ENCODE measurements around the gene CERS6. TPM values are rescaled to one million over a fixed set of nuclear protein-coding genes. Genes with fewer than 3 reads are reported as not detected.
"Not testable (repeated sequence)": the region's sequence is repeated elsewhere in the genome, so short reads cannot be mapped to it uniquely, and the experiment has no call there.

The CERS6 gene
- total RNA-seq, 1 donor from 2014 or later = 137 TPM

GRCh38 chr2:168626647-168627046, 170.6 kb downstream of the CERS6 start:
- FAIRE-seq (no peak), DNase-seq (ENCODE audit: low spot score in 2 of 2) (no peak)

GRCh38 chr2:168632709-168633121, 176.6 kb downstream of the CERS6 start:
- DNase-seq (ENCODE audit: low spot score in 2 of 2) = no peak
- FAIRE-seq = no peak

- FAIRE-seq (no peak), DNase-seq (ENCODE audit: low spot score in 2 of 2) (no peak)
These were observed 177.1 kb downstream of the CERS6 start for GRCh38 chr2:168633200-168633599.

- FAIRE-seq (no peak), DNase-seq (ENCODE audit: low spot score in 2 of 2) (no peak)
These were observed 177.8 kb downstream of the CERS6 start for GRCh38 chr2:168633895-168634294.

- FAIRE-seq = no peak
- DNase-seq (ENCODE audit: low spot score in 2 of 2) = no peak
These were observed 179.0 kb downstream of the CERS6 start for GRCh38 chr2:168635065-168635577.

GRCh38 chr2:168639018-168639417, 182.9 kb downstream of the CERS6 start:
- DNase-seq (ENCODE audit: low spot score in 2 of 2) = no peak
- no peak for FAIRE-seq

- FAIRE-seq (no peak), DNase-seq (ENCODE audit: low spot score in 2 of 2) (no peak)
These were observed 183.4 kb downstream of the CERS6 start for GRCh38 chr2:168639441-168639898.

- DNase-seq (ENCODE audit: low spot score in 2 of 2) = no peak
- FAIRE-seq = no peak
These were observed 184.0 kb downstream of the CERS6 start for GRCh38 chr2:168640039-168640438.

- DNase-seq (ENCODE audit: low spot score in 2 of 2) (no peak), FAIRE-seq (no peak)
These were observed 185.6 kb downstream of the CERS6 start for GRCh38 chr2:168641636-168642035.

- FAIRE-seq (no peak), DNase-seq (ENCODE audit: low spot score in 2 of 2) (no peak)
These were observed 186.8 kb downstream of the CERS6 start for GRCh38 chr2:168642873-168643272.

GRCh38 chr2:168643979-168644378, 187.9 kb downstream of the CERS6 start:
- FAIRE-seq (no peak), DNase-seq (ENCODE audit: low spot score in 2 of 2) (no peak)

- FAIRE-seq (no peak), DNase-seq (ENCODE audit: low spot score in 2 of 2) (no peak)
These were observed 189.7 kb downstream of the CERS6 start for GRCh38 chr2:168645696-168646338.

GRCh38 chr2:168649105-168649504, 193.0 kb downstream of the CERS6 start:
- DNase-seq (ENCODE audit: low spot score in 2 of 2) = no peak
- FAIRE-seq = no peak

- no peak for DNase-seq (ENCODE audit: low spot score in 2 of 2)
- no peak for FAIRE-seq
These were observed 193.5 kb downstream of the CERS6 start for GRCh38 chr2:168649562-168649961.

GRCh38 chr2:168650139-168650538, 194.1 kb downstream of the CERS6 start:
- DNase-seq (ENCODE audit: low spot score in 2 of 2) (no peak), FAIRE-seq (no peak)

GRCh38 chr2:168650781-168651180, 194.7 kb downstream of the CERS6 start:
- FAIRE-seq = no peak
- DNase-seq (ENCODE audit: low spot score in 2 of 2) = no peak

GRCh38 chr2:168652997-168653921, 197.2 kb downstream of the CERS6 start:
- FAIRE-seq (no peak), DNase-seq (ENCODE audit: low spot score in 2 of 2) (no peak)

GRCh38 chr2:168654705-168655104, 198.6 kb downstream of the CERS6 start:
- DNase-seq (ENCODE audit: low spot score in 2 of 2) (no peak), FAIRE-seq (no peak)

- FAIRE-seq (no peak), DNase-seq (ENCODE audit: low spot score in 2 of 2) (no peak)
These were observed 199.1 kb downstream of the CERS6 start for GRCh38 chr2:168655207-168655606.

- not testable (repeated sequence) for DNase-seq (ENCODE audit: low spot score in 2 of 2); FAIRE-seq
These were observed 201.3 kb downstream of the CERS6 start for GRCh38 chr2:168657378-168657777.

- FAIRE-seq (no peak), DNase-seq (ENCODE audit: low spot score in 2 of 2) (no peak)
These were observed 202.6 kb downstream of the CERS6 start for GRCh38 chr2:168658706-168659105.
